IPS-15b (cell line): ENCODE results near the gene PPP2R5E.
"Not testable (repeated sequence)": the region's sequence is repeated elsewhere in the genome, so short reads cannot be mapped to it uniquely, and the experiment has no call there.

ENCODE experiments used
- H3K27me3 ChIP-seq: one replicate; pipeline ENCODE4 v1.6.1; 2013; ENCODE audit warnings: low read length; ENCODE audit not compliant: control insufficient read depth, insufficient read depth
- H3K36me3 ChIP-seq: one replicate; pipeline ENCODE4 v1.6.1; 2013; ENCODE audit warnings: low read length; ENCODE audit not compliant: control insufficient read depth, insufficient read depth
- H3K4me1 ChIP-seq: one replicate; pipeline ENCODE4 v1.6.1; 2013; ENCODE audit warnings: mild to moderate bottlenecking, low read length; ENCODE audit not compliant: control insufficient read depth, insufficient read depth
- H3K4me3 ChIP-seq: one replicate; pipeline ENCODE4 v1.5.1; 2013; ENCODE audit warnings: low read depth, low read length
- H3K9ac ChIP-seq: one replicate; pipeline ENCODE4 v1.6.1; 2013; ENCODE audit warnings: low read depth, mild to moderate bottlenecking, low read length
- H3K9me3 ChIP-seq: one replicate; pipeline ENCODE4 v1.6.1; 2013; ENCODE audit warnings: mild to moderate bottlenecking, low read length; ENCODE audit not compliant: control insufficient read depth, insufficient read depth

PPP2R5E gene

GRCh38 chr14:63393012-63393411, 150.2 kb downstream of the PPP2R5E start:
- Histone ChIP-seq H3K36me3 (peaks cover 5% of the 10 kb centered on the region), H3K9ac (no peak overlapping the region), H3K9me3 (no peaks in the 10 kb centered on the region), H3K4me1 (no peaks in the 10 kb centered on the region), H3K27me3 (no peaks in the 10 kb centered on the region), H3K4me3 (no peak overlapping the region)

DNA sequence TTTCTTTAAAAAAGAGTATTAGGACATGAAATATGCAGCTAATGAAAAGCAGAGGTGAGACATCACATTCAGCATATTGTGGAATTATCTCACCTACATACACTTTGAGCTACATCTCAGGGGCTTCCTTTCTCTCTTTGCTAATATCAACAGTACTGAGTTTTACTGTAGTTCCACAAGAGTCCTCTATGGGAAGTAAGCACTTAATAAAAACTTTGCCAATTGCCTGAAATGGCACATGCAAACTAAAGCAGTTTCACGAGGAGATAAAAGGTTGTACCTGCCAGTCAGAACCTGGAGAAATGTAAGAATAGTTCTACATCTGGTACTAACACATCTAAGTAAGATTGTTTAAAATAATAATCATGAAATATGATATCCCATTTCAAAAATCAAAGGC, 150.9 kb downstream of the PPP2R5E start:
- Histone ChIP-seq H3K27me3 (no peaks in the 10 kb centered on the region), H3K4me1 (no peaks in the 10 kb centered on the region), H3K36me3 (peaks cover 5% of the 10 kb centered on the region), H3K4me3 (no peak overlapping the region), H3K9ac (no peak overlapping the region), H3K9me3 (no peaks in the 10 kb centered on the region)

GRCh38 chr14:63388766-63389431, 154.3 kb downstream of the PPP2R5E start:
- Histone ChIP-seq H3K9ac (no peak overlapping the region), H3K9me3 (no peaks in the 10 kb centered on the region), H3K36me3 (no peaks in the 10 kb centered on the region), H3K27me3 (no peaks in the 10 kb centered on the region), H3K4me3 (no peak overlapping the region), H3K4me1 (no peaks in the 10 kb centered on the region)

- no peaks in the 10 kb centered on the region for H3K4me1 ChIP-seq
- H3K4me3 ChIP-seq, result no peak overlapping the region
- H3K9ac ChIP-seq, result no peak overlapping the region
- no peaks in the 10 kb centered on the region for H3K9me3 ChIP-seq
- H3K27me3 ChIP-seq, result no peaks in the 10 kb centered on the region
- no peaks in the 10 kb centered on the region for H3K36me3 ChIP-seq
Observed at GRCh38 chr14:63387711-63388110, 155.5 kb downstream of the PPP2R5E start.

DNA sequence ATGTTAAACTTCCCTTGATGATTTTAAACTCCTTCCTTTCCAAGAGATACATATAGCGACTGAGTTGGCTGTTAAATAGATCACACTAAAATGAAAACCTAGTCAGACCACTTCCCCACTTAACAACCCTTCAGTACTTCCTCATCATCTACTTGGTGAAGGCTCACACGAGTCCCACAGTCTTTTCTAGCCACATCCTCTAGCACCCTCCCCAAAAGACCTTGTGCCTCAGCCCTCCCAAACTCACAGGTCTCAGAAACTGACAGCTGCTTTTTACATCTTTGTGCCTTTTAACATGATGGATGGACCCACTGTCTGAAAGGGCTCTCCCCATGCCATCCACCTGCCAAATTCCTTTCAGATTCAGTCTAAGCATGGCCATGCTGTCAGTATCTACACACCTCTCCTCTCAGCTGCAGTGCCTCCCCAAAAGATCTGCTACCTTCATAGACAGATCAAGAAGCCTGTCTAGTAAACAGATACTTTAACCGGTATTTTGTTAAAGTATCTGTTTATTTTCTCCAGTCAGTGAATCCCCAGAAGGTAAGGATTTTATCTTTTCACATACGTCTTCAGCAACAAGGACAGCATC, 159.3 kb downstream of the PPP2R5E start:
- H3K9ac ChIP-seq, result no peak overlapping the region
- no peaks in the 10 kb centered on the region for H3K9me3 ChIP-seq
- H3K27me3 ChIP-seq, result no peaks in the 10 kb centered on the region
- no peaks in the 10 kb centered on the region for H3K4me1 ChIP-seq
- H3K36me3 ChIP-seq, result peaks cover 6% of the 10 kb centered on the region
- no peak overlapping the region for H3K4me3 ChIP-seq

DNA sequence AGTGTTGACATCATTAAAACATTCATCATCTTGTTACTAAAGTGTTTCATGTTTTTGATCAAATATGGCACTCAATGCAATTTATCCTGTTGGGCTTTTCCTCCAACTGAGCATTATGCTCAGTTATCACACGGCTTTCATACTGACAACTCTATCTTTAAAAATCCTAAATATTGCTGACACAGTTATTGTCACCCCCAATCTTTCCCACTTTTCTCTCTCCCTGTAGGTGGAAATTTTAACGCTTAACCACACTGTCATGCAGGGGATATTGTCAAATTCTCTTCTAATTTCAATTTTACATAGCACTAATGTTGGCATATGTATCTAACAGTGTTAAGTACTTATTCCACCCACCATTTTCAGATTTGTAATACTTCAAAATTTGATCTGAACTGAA, 164.7 kb downstream of the PPP2R5E start:
- H3K36me3 ChIP-seq, result peaks cover 6% of the 10 kb centered on the region

GRCh38 chr14:63375769-63376168, 167.4 kb downstream of the PPP2R5E start:
- Histone ChIP-seq H3K4me1 (no peaks in the 10 kb centered on the region), H3K9me3 (no peaks in the 10 kb centered on the region), H3K36me3 (peaks cover 2% of the 10 kb centered on the region), H3K4me3 (no peak overlapping the region), H3K27me3 (no peaks in the 10 kb centered on the region), H3K9ac (no peak overlapping the region)

More for the DNA sequence above, 164.7 kb downstream of the PPP2R5E start:
- no peak overlapping the region for H3K4me3 ChIP-seq
- no peaks in the 10 kb centered on the region for H3K27me3 ChIP-seq
- no peak overlapping the region for H3K9ac ChIP-seq
- no peaks in the 10 kb centered on the region for H3K9me3 ChIP-seq
- H3K4me1 ChIP-seq, result no peaks in the 10 kb centered on the region

DNA sequence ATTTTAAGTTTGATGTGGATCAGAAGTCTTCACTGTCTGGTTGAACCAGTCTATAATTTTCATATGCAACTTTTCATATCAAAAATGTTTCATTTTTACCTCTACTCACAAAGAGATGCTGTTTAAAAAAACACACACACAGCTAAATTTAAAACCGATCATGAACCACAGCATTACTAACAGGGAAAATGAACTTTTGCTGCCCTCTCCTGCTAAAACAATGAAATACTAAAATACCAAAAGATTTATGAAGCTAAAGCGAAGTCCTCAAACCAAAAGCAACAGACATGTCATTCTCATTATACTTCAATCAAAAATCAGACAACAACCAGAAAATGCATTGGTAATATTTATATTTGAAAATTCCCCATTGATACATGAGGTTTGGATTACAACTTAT, 171.6 kb downstream of the PPP2R5E start:
- H3K9ac ChIP-seq, H3K4me3 ChIP-seq, H3K9me3 ChIP-seq, H3K4me1 ChIP-seq, H3K36me3 ChIP-seq, H3K27me3 ChIP-seq: not testable (repeated sequence)

DNA sequence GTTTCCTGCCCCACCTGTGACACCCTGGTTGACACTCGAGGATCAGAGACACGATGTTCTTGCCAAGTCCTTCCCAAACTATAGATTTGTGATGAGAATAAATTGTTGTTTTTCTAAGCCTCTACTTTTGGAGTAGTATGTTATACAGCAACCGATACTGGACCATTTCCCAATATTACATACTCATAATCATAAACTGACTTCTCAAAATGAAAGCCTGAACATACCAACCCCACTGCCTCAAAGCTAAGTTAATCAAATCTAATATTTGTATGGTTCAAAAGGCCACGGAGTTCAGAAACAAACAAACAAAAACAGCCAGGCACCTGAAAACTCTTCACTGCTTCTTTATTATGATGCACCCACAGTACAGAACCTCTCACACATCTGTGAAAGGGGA, 172.1 kb downstream of the PPP2R5E start:
- H3K27me3 ChIP-seq, result no peaks in the 10 kb centered on the region
- no peak overlapping the region for H3K4me3 ChIP-seq
- H3K36me3 ChIP-seq, result no peaks in the 10 kb centered on the region
- H3K9me3 ChIP-seq, result no peaks in the 10 kb centered on the region
- H3K4me1 ChIP-seq, result no peaks in the 10 kb centered on the region
- no peak overlapping the region for H3K9ac ChIP-seq

DNA sequence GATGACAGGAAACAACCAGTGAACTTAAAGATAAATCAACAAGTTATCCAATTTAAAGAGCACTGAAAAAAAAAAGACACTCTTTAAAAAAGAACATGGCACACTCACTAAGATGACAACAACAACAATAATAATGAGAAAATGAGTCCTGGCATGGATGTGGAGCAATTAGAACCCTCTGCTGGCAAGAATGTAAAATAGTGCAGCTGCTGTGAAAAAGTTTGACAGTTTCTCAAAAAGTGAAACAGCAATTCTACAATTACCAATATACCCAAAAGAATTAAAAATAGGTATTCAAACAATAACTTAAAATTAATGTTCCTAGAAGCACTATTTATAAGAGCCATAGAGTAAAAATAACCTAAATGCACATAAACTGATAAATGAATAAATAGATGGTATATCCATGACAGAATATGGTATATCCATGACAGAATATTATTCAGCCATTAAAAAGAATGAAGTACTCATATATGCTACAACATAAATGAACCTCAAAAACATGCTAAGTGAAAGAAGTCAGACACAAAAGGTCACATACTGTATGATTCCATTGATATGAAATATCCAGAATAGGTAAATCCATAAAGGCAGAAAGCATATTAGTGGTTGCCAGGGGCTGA, 175.3 kb downstream of the PPP2R5E start:
- no peaks in the 10 kb centered on the region for H3K36me3 ChIP-seq
- H3K9me3 ChIP-seq, result no peaks in the 10 kb centered on the region
- H3K4me1 ChIP-seq, result no peaks in the 10 kb centered on the region
- no peaks in the 10 kb centered on the region for H3K27me3 ChIP-seq
- no peak overlapping the region for H3K4me3 ChIP-seq
- no peak overlapping the region for H3K9ac ChIP-seq

DNA sequence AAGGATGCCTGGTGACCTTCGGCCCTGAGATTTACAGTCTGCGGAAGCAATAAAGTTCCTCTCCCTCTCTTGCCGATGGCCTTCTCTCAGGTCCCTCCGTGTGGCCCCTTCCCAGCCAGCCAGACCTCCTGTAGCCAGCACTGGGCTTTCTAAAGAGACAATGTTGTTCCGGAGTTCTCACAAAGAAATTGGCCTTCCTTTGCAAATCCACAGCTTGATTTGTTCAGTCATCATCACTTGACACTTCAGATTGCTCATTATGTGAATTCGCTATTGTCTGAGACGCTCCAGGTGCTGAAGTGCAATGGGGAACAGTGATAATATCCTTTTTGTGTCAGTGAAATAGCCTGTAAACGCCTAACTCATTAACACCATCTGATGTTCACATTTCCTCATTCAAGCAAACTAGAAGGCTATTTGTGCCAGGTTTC, 180.8 kb downstream of the PPP2R5E start:
- H3K36me3 ChIP-seq, result no peaks in the 10 kb centered on the region
- no peaks in the 10 kb centered on the region for H3K4me1 ChIP-seq
- H3K4me3 ChIP-seq, result no peak overlapping the region
- H3K9me3 ChIP-seq, result no peaks in the 10 kb centered on the region
- H3K27me3 ChIP-seq, result no peaks in the 10 kb centered on the region
- no peak overlapping the region for H3K9ac ChIP-seq

DNA sequence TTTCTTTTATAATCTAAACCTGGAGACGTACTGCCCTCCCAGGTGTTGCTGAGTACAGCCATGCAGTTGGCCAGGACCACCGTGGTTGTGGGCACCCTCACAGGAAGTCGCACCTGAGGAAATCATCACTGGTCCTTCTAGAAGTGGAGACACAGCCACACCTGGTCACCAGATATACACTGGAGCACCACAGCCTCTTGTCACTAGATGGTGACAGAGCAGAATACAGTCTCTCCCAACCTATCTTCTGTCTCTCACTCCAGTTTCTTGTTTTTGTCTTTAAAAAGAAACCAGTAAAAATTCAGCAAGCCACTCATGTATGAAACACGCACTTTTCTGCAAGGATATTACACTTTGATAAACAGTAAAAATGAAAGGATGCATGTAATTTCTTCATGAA, 181.4 kb downstream of the PPP2R5E start:
- H3K4me1 ChIP-seq, result no peaks in the 10 kb centered on the region

More for the DNA sequence above, 181.4 kb downstream of the PPP2R5E start:
- Histone ChIP-seq H3K36me3 (no peaks in the 10 kb centered on the region), H3K27me3 (no peaks in the 10 kb centered on the region), H3K4me3 (no peak overlapping the region), H3K9ac (no peak overlapping the region), H3K9me3 (no peaks in the 10 kb centered on the region)
